Right renal pelvis (tissue), 4 donors: ENCODE results near the gene KCNE4. TPM values are rescaled to one million over a fixed set of nuclear protein-coding genes. Genes with fewer than 3 reads are reported as not detected.

Experiments used
- polyA plus RNA-seq, 4 donors: library from polyadenylated mRNA; unstranded; fragments of 120-200 nt; gene quantifications; one replicate each; pipeline ENCODE4 v1.2.1, GENCODE V29; 2013; ENCODE audit not compliant: insufficient read length in 4 of 4

Gene KCNE4
- polyA plus RNA-seq, 4 donors: 14.3 to 19.1 (median 17.0) TPM

Other genes starting within 250 kb of the KCNE4 start
- 10 to 100 TPM; 64.4 to 76.3 (median 72.5) TPM for gene ACSL3, start 191.2 kb upstream of the KCNE4 start, polyA plus RNA-seq